ENCODE results near the gene TTC13.

DNA sequence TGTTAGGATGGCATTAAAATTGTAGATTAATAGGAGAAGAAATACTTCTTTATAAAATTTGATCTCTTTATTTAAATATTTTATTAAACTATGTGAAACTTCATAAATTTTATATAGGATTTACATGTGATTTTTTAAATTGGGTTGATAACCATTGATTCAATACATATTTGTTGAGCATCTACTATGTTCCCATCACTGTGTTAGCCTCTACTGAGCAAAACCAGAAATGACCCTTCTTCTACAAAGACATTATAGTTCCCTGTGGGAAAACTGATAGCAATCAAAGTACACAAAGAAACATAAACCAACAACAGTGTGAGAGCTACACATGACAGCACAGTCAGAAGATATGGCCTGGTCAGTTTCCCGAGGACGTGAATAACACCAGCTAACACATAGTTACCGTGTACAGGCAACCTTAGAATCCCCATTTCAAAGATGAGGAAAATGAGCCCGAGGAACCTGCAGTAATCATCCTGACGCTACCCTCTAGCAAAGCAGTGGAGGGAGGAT, 12.2 kb downstream of the TTC13 start:
- TF ChIP-seq, protein P1, sequence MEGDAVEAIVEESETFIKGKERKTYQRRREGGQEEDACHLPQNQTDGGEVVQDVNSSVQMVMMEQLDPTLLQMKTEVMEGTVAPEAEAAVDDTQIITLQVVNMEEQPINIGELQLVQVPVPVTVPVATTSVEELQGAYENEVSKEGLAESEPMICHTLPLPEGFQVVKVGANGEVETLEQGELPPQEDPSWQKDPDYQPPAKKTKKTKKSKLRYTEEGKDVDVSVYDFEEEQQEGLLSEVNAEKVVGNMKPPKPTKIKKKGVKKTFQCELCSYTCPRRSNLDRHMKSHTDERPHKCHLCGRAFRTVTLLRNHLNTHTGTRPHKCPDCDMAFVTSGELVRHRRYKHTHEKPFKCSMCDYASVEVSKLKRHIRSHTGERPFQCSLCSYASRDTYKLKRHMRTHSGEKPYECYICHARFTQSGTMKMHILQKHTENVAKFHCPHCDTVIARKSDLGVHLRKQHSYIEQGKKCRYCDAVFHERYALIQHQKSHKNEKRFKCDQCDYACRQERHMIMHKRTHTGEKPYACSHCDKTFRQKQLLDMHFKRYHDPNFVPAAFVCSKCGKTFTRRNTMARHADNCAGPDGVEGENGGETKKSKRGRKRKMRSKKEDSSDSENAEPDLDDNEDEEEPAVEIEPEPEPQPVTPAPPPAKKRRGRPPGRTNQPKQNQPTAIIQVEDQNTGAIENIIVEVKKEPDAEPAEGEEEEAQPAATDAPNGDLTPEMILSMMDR (IDR thresholded peaks at IDR 0.05) = no peak
- TF ChIP-seq POLR2A (IDR thresholded peaks at IDR 0.05) (no peak), POLR2AphosphoS5 (IDR thresholded peaks at IDR 0.05) (no peak)
